ENCODE results near the gene BMP7. TPM values are rescaled to one million over a fixed set of nuclear protein-coding genes. Genes with fewer than 3 reads are reported as not detected.

The BMP7 gene
- total and polyA plus RNA-seq, 11 donors = 0.72 to 12.3 (median 3.7) TPM

GRCh38 chr20:57176842-57177241 is 89.6 kb downstream of the BMP7 start:
- no peaks in the 10 kb centered on the region for H3K36me3 ChIP-seq
- H3K4me1 ChIP-seq = no peaks in the 10 kb centered on the region
- ATAC-seq = no peak
- no peak overlapping the region for H3K27ac ChIP-seq
- no peaks in the 10 kb centered on the region for H3K9me3 ChIP-seq
- intact Hi-C loops (cut with DNase I) = no loop called here
- DNase-seq = no peak
- H3K27me3 ChIP-seq = no peaks in the 10 kb centered on the region
- no peak overlapping the region for H3K4me3 ChIP-seq
- no peak for TF ChIP-seq POLR2A (IDR thresholded peaks at IDR 0.05)
- TF ChIP-seq CTCF (IDR thresholded peaks at IDR 0.05) = no peak
- 91 to 96% (median 94%) methylated on average over 2 of the region's 2 CpGs for WGBS, 4 donors

GRCh38 chr20:57175397-57176010 is 90.9 kb downstream of the BMP7 start:
- intact Hi-C loops (cut with DNase I) = no loop called here
- WGBS, 4 donors = 79 to 87% (median 83%) methylated on average over 8 of the region's 8 CpGs

GRCh38 chr20:57174737-57175136 is 91.7 kb downstream of the BMP7 start:
- H3K9me3 ChIP-seq = no peaks in the 10 kb centered on the region
- ATAC-seq (no peak), DNase-seq (no peak)
- H3K4me1 ChIP-seq = no peaks in the 10 kb centered on the region
- intact Hi-C loops (cut with DNase I) = loop anchor here in 1 of 10 donors (5.0 kb wide), 1 partner anchor 82 kb away; no protein-coding TSS in a partner anchor
- no peak for TF ChIP-seq POLR2A (IDR thresholded peaks at IDR 0.05)
- TF ChIP-seq CTCF (IDR thresholded peaks at IDR 0.05) = no peak
- H3K4me3 ChIP-seq = no peak overlapping the region
- H3K36me3 ChIP-seq = no peaks in the 10 kb centered on the region
- H3K27ac ChIP-seq = no peak overlapping the region
- H3K27me3 ChIP-seq = no peaks in the 10 kb centered on the region
- WGBS, 4 donors = 83 to 90% (median 85%) methylated on average over 9 of the region's 9 CpGs

More at GRCh38 chr20:57175397-57176010, 90.9 kb downstream of the BMP7 start:
- DNase-seq (no peak), ATAC-seq (no peak)
- H3K27me3 ChIP-seq = no peaks in the 10 kb centered on the region
- TF ChIP-seq POLR2A (IDR thresholded peaks at IDR 0.05) (no peak), CTCF (IDR thresholded peaks at IDR 0.05) (no peak)
- no peak overlapping the region for H3K4me3 ChIP-seq
- no peak overlapping the region for H3K27ac ChIP-seq
- no peaks in the 10 kb centered on the region for H3K9me3 ChIP-seq
- H3K36me3 ChIP-seq = no peaks in the 10 kb centered on the region
- H3K4me1 ChIP-seq = no peaks in the 10 kb centered on the region

GRCh38 chr20:57173986-57174385 is 92.5 kb downstream of the BMP7 start:
- H3K4me3 ChIP-seq = no peak overlapping the region
- 74 to 86% (median 84%) methylated on average over 3 to 5 of the region's 5 CpGs for WGBS, 4 donors
- TF ChIP-seq POLR2A (IDR thresholded peaks at IDR 0.05) (no peak), CTCF (IDR thresholded peaks at IDR 0.05) (no peak)
- no peaks in the 10 kb centered on the region for H3K4me1 ChIP-seq
- no peaks in the 10 kb centered on the region for H3K27me3 ChIP-seq
- intact Hi-C loops (cut with DNase I) = loop anchor here in 1 of 10 donors (5.0 kb wide), 1 partner anchor 82 kb away; no protein-coding TSS in a partner anchor
- no peak for DNase-seq
- H3K9me3 ChIP-seq = no peaks in the 10 kb centered on the region
- no peak for ATAC-seq
- H3K27ac ChIP-seq = no peak overlapping the region
- H3K36me3 ChIP-seq = no peaks in the 10 kb centered on the region
